ENCODE measurements around the gene DCC. TPM values are rescaled to one million over a fixed set of nuclear protein-coding genes. Genes with fewer than 3 reads are reported as not detected.

The DCC gene
- total RNA-seq, 2 donors from 2014 or later = 0.33 TPM; not detected in 1

DNA sequence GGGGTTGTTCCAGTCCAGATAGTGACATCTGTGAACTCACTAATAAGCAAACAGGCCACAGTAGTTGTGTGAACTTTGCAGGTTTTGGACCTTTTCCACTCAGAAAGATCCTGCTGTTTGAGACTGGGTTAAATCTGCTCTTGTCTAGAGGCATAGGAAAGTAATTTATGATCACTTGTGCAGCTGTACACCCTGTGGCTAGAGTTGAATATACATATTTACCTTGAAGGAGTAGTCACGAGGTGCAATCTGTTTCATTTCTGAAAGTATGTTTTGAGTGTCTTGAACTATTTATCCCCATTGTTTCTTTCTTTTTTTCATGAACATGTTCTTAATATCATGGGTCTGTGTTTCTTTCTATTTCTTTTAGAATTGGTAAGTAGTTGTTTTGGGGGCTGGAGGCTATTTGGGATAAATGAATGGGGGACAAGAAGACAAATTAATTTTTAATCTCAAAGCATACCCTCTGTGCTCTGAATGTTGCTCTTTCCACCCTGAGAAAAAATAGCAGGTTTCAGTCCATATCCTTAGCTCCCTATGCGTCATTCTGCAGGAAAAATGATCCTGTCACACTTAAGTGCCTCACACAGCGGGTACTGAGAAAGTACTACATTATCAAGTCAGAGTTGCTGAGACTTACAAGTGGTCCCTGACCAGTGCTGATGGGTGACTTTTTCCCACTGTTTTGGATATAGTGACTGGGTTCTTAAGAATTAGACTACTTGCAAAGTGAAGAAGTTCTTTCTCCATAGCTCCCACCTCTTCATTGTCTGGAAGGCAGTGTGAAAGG lies 28.2 kb downstream of the DCC start:
- intact Hi-C loops (cut with DNase I) = no loop called here

GRCh38 chr18:52370841-52371240 lies 30.8 kb downstream of the DCC start:
- no peak for TF ChIP-seq POLR2A (IDR thresholded peaks at IDR 0.05)
- TF ChIP-seq CTCF (IDR thresholded peaks at IDR 0.05) = no peak
- 64 to 67% methylated on average over 2 of the region's 2 CpGs for WGBS, 2 donors
- no peak overlapping the region for H3K27ac ChIP-seq
- no peak overlapping the region for H3K4me3 ChIP-seq
- H3K27me3 ChIP-seq = no peaks in the 10 kb centered on the region
- intact Hi-C loops (cut with DNase I) = no loop called here
- no peaks in the 10 kb centered on the region for H3K4me1 ChIP-seq
- no peaks in the 10 kb centered on the region for H3K36me3 ChIP-seq (replicated peaks in 1 of 2; ENCODE audit: insufficient read depth in 1 of 2, low read depth in 2 of 2)
- no peaks in the 10 kb centered on the region for H3K9me3 ChIP-seq
- ATAC-seq (no peak), DNase-seq (no peak)

More for the DNA sequence above, 28.2 kb downstream of the DCC start:
- WGBS, 2 donors = 62 to 66% methylated on average over 3 of the region's 3 CpGs
- no peak for DNase-seq
- no peaks in the 10 kb centered on the region for H3K27me3 ChIP-seq
- no peaks in the 10 kb centered on the region for H3K9me3 ChIP-seq
- no peak for ATAC-seq
- H3K4me3 ChIP-seq = no peak overlapping the region
- H3K36me3 ChIP-seq (replicated peaks in 1 of 2; ENCODE audit: insufficient read depth in 1 of 2, low read depth in 2 of 2) = no peaks in the 10 kb centered on the region
- H3K27ac ChIP-seq = no peak overlapping the region
- no peaks in the 10 kb centered on the region for H3K4me1 ChIP-seq
- TF ChIP-seq POLR2A (IDR thresholded peaks at IDR 0.05) = no peak
- no peak for TF ChIP-seq CTCF (IDR thresholded peaks at IDR 0.05)

- Histone ChIP-seq H3K27ac (no peak overlapping the region), H3K9me3 (no peaks in the 10 kb centered on the region), H3K4me3 (no peak overlapping the region), H3K36me3 (replicated peaks in 1 of 2; ENCODE audit: insufficient read depth in 1 of 2, low read depth in 2 of 2) (no peaks in the 10 kb centered on the region), H3K4me1 (no peaks in the 10 kb centered on the region), H3K27me3 (no peaks in the 10 kb centered on the region)
- TF ChIP-seq POLR2A (IDR thresholded peaks at IDR 0.05) (no peak), CTCF (IDR thresholded peaks at IDR 0.05) (no peak)
- intact Hi-C loops (cut with DNase I) = no loop called here
- 26 to 30% methylated on average over 1 of the region's 1 CpG for WGBS, 2 donors
- ATAC-seq = no peak
- DNase-seq = no peak
Observed at GRCh38 chr18:52376104-52376503, 36.1 kb downstream of the DCC start.

- Histone ChIP-seq H3K9me3 (no peaks in the 10 kb centered on the region), H3K27ac (no peak overlapping the region), H3K27me3 (no peaks in the 10 kb centered on the region), H3K4me3 (no peak overlapping the region), H3K4me1 (no peaks in the 10 kb centered on the region), H3K36me3 (replicated peaks in 1 of 2; ENCODE audit: insufficient read depth in 1 of 2, low read depth in 2 of 2) (no peaks in the 10 kb centered on the region)
- ATAC-seq (no peak), DNase-seq (no peak)
- TF ChIP-seq CTCF (IDR thresholded peaks at IDR 0.05) = no peak
- TF ChIP-seq POLR2A (IDR thresholded peaks at IDR 0.05) = no peak
- intact Hi-C loops (cut with DNase I) = no loop called here
Observed at GRCh38 chr18:52377094-52377493, 37.1 kb downstream of the DCC start.

GRCh38 chr18:52386306-52386705 lies 46.3 kb downstream of the DCC start:
- H3K9me3 ChIP-seq = no peaks in the 10 kb centered on the region
- DNase-seq (no peak), ATAC-seq (no peak)
- intact Hi-C loops (cut with DNase I) = no loop called here
- H3K4me1 ChIP-seq = no peaks in the 10 kb centered on the region
- no peak overlapping the region for H3K4me3 ChIP-seq
- no peak for TF ChIP-seq POLR2A (IDR thresholded peaks at IDR 0.05)
- no peak for TF ChIP-seq CTCF (IDR thresholded peaks at IDR 0.05)
- no peaks in the 10 kb centered on the region for H3K27me3 ChIP-seq
- H3K27ac ChIP-seq = no peak overlapping the region
- no peaks in the 10 kb centered on the region for H3K36me3 ChIP-seq (replicated peaks in 1 of 2; ENCODE audit: insufficient read depth in 1 of 2, low read depth in 2 of 2)

Data from body of pancreas (tissue), 4 donors.